HG03139 (cell line): ENCODE results near the gene FOSL1.
A peak's percentile ranks its signal among the peaks of the same experiment; 100 is the strongest.

Experiments used
- ATAC-seq: cut with Tn5 transposase; IDR thresholded peaks from one replicate; pipeline ENCODE4 v1.9.1; 2021; ENCODE audit not compliant: unreplicated experiment

The FOSL1 gene

GRCh38 chr11:65900125-65900898 lies at the start of gene FOSL1:
FOSL1 (minus strand) TSS chr11:65900388; CDS start chr11:65900339, 49 bp downstream.
- peak; percentile 73 for ATAC-seq

GRCh38 chr11:65947603-65948125 lies 47.5 kb upstream of the FOSL1 start:
- ATAC-seq = no peak

GRCh38 chr11:65947133-65947532 lies 46.9 kb upstream of the FOSL1 start:
- ATAC-seq = no peak

GRCh38 chr11:65946655-65947054 lies 46.5 kb upstream of the FOSL1 start:
- no peak for ATAC-seq

GRCh38 chr11:65945941-65946558 lies 45.9 kb upstream of the FOSL1 start:
- no peak for ATAC-seq

GRCh38 chr11:65945430-65945911 lies 45.3 kb upstream of the FOSL1 start, which contains the start of gene TSGA10IP:
TSGA10IP (plus strand) TSS chr11:65945480; CDS start chr11:65945676, 196 bp downstream.
- no peak for ATAC-seq

GRCh38 chr11:65944767-65945166 lies 44.6 kb upstream of the FOSL1 start:
- ATAC-seq = no peak

GRCh38 chr11:65944191-65944590 lies 44.0 kb upstream of the FOSL1 start:
- no peak for ATAC-seq

- ATAC-seq = no peak
These were observed 42.3 kb upstream of the FOSL1 start for GRCh38 chr11:65942531-65942930.

- no peak for ATAC-seq
These were observed 41.6 kb upstream of the FOSL1 start for GRCh38 chr11:65941720-65942310.

GRCh38 chr11:65937766-65938165 lies 37.6 kb upstream of the FOSL1 start:
- no peak for ATAC-seq

GRCh38 chr11:65934014-65934413 lies 33.8 kb upstream of the FOSL1 start:
- ATAC-seq = no peak

- ATAC-seq = no peak
These were observed 32.4 kb upstream of the FOSL1 start for GRCh38 chr11:65932558-65932919.

GRCh38 chr11:65931773-65932557 lies 31.8 kb upstream of the FOSL1 start:
- no peak for ATAC-seq

GRCh38 chr11:65928667-65929066 lies 28.5 kb upstream of the FOSL1 start:
- no peak for ATAC-seq

- peak; percentile 76 for ATAC-seq
These were observed 27.8 kb upstream of the FOSL1 start for GRCh38 chr11:65927904-65928397.

- ATAC-seq = no peak
These were observed 25.2 kb upstream of the FOSL1 start for GRCh38 chr11:65925397-65925796.

GRCh38 chr11:65922565-65922964 lies 22.4 kb upstream of the FOSL1 start:
- no peak for ATAC-seq

- ATAC-seq = no peak
These were observed 21.7 kb upstream of the FOSL1 start for GRCh38 chr11:65921876-65922275.

- no peak for ATAC-seq
These were observed 20.9 kb upstream of the FOSL1 start for GRCh38 chr11:65921033-65921555.
